Ishikawa (cell line): ENCODE results near the gene AHI1.

Experiments used
- CEBPB ChIP-seq: IDR thresholded peaks from 2 replicates; pipeline ENCODE4 v1.6.1; 2012
- CREB1 ChIP-seq: IDR thresholded peaks from 2 replicates; pipeline ENCODE4 v1.6.1; 2012; ENCODE audit warnings: low read depth
- EGR1 ChIP-seq: IDR thresholded peaks from 2 replicates; pipeline ENCODE4 v1.6.1; 2012
- EP300 ChIP-seq: IDR thresholded peaks from 2 replicates; pipeline ENCODE4 v1.6.1; 2012; ENCODE audit warnings: borderline replicate concordance
- FOXM1 ChIP-seq: IDR thresholded peaks from 2 replicates; pipeline ENCODE4 v1.6.1; 2012; ENCODE audit warnings: low read depth, borderline replicate concordance
- MAX ChIP-seq: IDR thresholded peaks from 2 replicates; pipeline ENCODE4 v1.6.1; 2012
- NFIC ChIP-seq: IDR thresholded peaks from 2 replicates; pipeline ENCODE4 v1.6.1; 2012
- RAD21 ChIP-seq: IDR thresholded peaks from 2 replicates; pipeline ENCODE4 v1.6.1; 2012; ENCODE audit warnings: low read depth
- REST ChIP-seq: IDR thresholded peaks from 2 replicates; pipeline ENCODE4 v1.6.1; 2012; ENCODE audit warnings: low read depth, mild to moderate bottlenecking
- TAF1 ChIP-seq: IDR thresholded peaks from 2 replicates; pipeline ENCODE4 v1.6.1; 2012; ENCODE audit warnings: low read depth, mild to moderate bottlenecking
- TCF12 ChIP-seq: IDR thresholded peaks from 2 replicates; pipeline ENCODE4 v1.6.1; 2012; ENCODE audit warnings: low read depth
- TEAD4 ChIP-seq: IDR thresholded peaks from 2 replicates; pipeline ENCODE4 v1.6.1; 2012
- USF1 ChIP-seq: IDR thresholded peaks from 2 replicates; pipeline ENCODE4 v1.6.1; 2012
- YY1 ChIP-seq: IDR thresholded peaks from 2 replicates; pipeline ENCODE4 v1.6.1; 2012; ENCODE audit warnings: low read depth
- ZBTB7A ChIP-seq: IDR thresholded peaks from 2 replicates; pipeline ENCODE4 v1.6.1; 2012; ENCODE audit warnings: low read depth

AHI1 gene

GRCh38 chr6:135328136-135328535, 169.4 kb downstream of the AHI1 start:
- TF ChIP-seq FOXM1 (no peak), MAX (no peak), EGR1 (no peak), TAF1 (no peak), EP300 (no peak), RAD21 (no peak), REST (no peak), USF1 (no peak), NFIC (no peak), CEBPB (no peak), TCF12 (no peak), YY1 (no peak)

- TF ChIP-seq EP300, result no peak
- no peak for TF ChIP-seq FOXM1
- TF ChIP-seq YY1, result no peak
- TF ChIP-seq CREB1, result no peak
- TF ChIP-seq TEAD4, result no peak
- no peak for TF ChIP-seq NFIC
- TF ChIP-seq RAD21, result no peak
These were observed 171.7 kb downstream of the AHI1 start for GRCh38 chr6:135325624-135326424.

GRCh38 chr6:135324531-135324930, 173.0 kb downstream of the AHI1 start:
- TF ChIP-seq YY1, result no peak
- no peak for TF ChIP-seq TCF12
- no peak for TF ChIP-seq TEAD4

- TF ChIP-seq TEAD4 (no peak), EGR1 (no peak), ZBTB7A (no peak), REST (no peak), CEBPB (no peak), TCF12 (no peak), MAX (no peak), EP300 (no peak), YY1 (no peak), TAF1 (no peak), USF1 (no peak), CREB1 (no peak), FOXM1 (no peak), NFIC (no peak), RAD21 (no peak)
These were observed 173.6 kb downstream of the AHI1 start for GRCh38 chr6:135323979-135324378.

- TF ChIP-seq MAX, result no peak
- TF ChIP-seq FOXM1, result no peak
- no peak for TF ChIP-seq ZBTB7A
- TF ChIP-seq CREB1, result no peak
- no peak for TF ChIP-seq TAF1
- TF ChIP-seq USF1, result no peak
- no peak for TF ChIP-seq YY1
- no peak for TF ChIP-seq EGR1
- no peak for TF ChIP-seq EP300
- no peak for TF ChIP-seq TEAD4
- TF ChIP-seq TCF12, result no peak
- TF ChIP-seq NFIC, result no peak
- no peak for TF ChIP-seq RAD21
- no peak for TF ChIP-seq CEBPB
- no peak for TF ChIP-seq REST
These were observed 174.3 kb downstream of the AHI1 start for GRCh38 chr6:135323202-135323668.
